ENCODE measurements around the gene SPTLC3.

SPTLC3 gene

DNA sequence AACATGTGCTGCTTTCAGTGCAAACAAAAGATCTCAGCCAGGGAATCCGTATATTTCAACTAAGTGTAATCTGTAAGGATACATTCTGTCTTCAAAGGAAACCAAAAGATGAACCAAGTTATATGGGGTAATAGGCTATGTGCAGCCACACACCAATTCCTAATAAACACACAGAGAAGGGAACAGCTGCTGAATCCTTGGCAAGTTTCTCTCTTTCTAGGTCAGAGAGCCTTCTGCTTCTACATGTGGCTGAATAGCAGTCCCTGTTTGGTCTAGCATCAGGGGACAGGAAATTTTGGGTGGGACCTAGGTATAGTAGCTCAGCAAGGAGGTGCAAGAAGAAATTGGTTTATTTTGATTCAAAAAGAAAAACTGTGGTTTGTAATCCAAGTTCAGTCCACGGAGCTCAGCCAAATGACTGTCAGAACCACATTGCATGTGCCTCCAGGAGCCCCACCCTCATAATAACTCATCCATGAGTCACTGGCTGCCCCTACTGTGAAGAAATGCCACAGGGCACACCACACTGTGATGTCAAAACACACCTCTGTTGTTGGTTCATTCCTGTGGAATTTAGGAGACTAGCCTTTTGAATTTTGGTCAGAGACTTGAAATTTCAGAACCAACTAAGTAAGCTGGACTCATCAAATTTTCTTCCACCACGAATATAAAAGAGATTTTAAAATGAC, 21.1 kb downstream of the SPTLC3 start:
- TF ChIP-seq EGR1 (IDR thresholded peaks at IDR 0.05): no peak
- TF ChIP-seq CREB1 (IDR thresholded peaks at IDR 0.05; ENCODE audit: low read depth): peak; percentile 72
- no peak; the same call in 1 of the 2 replicates for TF ChIP-seq FOXM1 (IDR thresholded peaks at IDR 0.05; ENCODE audit: borderline replicate concordance, low read depth)
- TF ChIP-seq, protein P1, sequence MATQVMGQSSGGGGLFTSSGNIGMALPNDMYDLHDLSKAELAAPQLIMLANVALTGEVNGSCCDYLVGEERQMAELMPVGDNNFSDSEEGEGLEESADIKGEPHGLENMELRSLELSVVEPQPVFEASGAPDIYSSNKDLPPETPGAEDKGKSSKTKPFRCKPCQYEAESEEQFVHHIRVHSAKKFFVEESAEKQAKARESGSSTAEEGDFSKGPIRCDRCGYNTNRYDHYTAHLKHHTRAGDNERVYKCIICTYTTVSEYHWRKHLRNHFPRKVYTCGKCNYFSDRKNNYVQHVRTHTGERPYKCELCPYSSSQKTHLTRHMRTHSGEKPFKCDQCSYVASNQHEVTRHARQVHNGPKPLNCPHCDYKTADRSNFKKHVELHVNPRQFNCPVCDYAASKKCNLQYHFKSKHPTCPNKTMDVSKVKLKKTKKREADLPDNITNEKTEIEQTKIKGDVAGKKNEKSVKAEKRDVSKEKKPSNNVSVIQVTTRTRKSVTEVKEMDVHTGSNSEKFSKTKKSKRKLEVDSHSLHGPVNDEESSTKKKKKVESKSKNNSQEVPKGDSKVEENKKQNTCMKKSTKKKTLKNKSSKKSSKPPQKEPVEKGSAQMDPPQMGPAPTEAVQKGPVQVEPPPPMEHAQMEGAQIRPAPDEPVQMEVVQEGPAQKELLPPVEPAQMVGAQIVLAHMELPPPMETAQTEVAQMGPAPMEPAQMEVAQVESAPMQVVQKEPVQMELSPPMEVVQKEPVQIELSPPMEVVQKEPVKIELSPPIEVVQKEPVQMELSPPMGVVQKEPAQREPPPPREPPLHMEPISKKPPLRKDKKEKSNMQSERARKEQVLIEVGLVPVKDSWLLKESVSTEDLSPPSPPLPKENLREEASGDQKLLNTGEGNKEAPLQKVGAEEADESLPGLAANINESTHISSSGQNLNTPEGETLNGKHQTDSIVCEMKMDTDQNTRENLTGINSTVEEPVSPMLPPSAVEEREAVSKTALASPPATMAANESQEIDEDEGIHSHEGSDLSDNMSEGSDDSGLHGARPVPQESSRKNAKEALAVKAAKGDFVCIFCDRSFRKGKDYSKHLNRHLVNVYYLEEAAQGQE (IDR thresholded peaks at IDR 0.05; ENCODE audit: low read depth): no peak
- TF ChIP-seq ZBTB7A (IDR thresholded peaks at IDR 0.05; ENCODE audit: low read depth): no peak
- TF ChIP-seq RAD21 (IDR thresholded peaks at IDR 0.05; ENCODE audit: low read depth): no peak; the same call in 1 of the 2 replicates
- peak; percentile 92 for TF ChIP-seq TEAD4 (IDR thresholded peaks at IDR 0.05)
- peak; percentile 71 for TF ChIP-seq NFIC (IDR thresholded peaks at IDR 0.05)
- no peak for TF ChIP-seq TAF1 (IDR thresholded peaks at IDR 0.05; ENCODE audit: low read depth)
- TF ChIP-seq, protein P2, sequence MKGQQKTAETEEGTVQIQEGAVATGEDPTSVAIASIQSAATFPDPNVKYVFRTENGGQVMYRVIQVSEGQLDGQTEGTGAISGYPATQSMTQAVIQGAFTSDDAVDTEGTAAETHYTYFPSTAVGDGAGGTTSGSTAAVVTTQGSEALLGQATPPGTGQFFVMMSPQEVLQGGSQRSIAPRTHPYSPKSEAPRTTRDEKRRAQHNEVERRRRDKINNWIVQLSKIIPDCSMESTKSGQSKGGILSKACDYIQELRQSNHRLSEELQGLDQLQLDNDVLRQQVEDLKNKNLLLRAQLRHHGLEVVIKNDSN (IDR thresholded peaks at IDR 0.05): no peak
- peak; percentile 79 for TF ChIP-seq EP300 (IDR thresholded peaks at IDR 0.05; ENCODE audit: borderline replicate concordance)
- TF ChIP-seq CEBPB (IDR thresholded peaks at IDR 0.05): peak; percentile 83
- TF ChIP-seq, protein P3, sequence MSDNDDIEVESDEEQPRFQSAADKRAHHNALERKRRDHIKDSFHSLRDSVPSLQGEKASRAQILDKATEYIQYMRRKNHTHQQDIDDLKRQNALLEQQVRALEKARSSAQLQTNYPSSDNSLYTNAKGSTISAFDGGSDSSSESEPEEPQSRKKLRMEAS (IDR thresholded peaks at IDR 0.05): peak; percentile 78
- TF ChIP-seq TCF12 (IDR thresholded peaks at IDR 0.05; ENCODE audit: low read depth): peak; percentile 80
- TF ChIP-seq YY1 (IDR thresholded peaks at IDR 0.05; ENCODE audit: low read depth): no peak

GRCh38 chr20:13031751-13032150, 23.0 kb downstream of the SPTLC3 start:
- TF ChIP-seq YY1 (IDR thresholded peaks at IDR 0.05; ENCODE audit: low read depth) (no peak), EP300 (IDR thresholded peaks at IDR 0.05; ENCODE audit: borderline replicate concordance) (no peak), EGR1 (IDR thresholded peaks at IDR 0.05) (no peak), RAD21 (IDR thresholded peaks at IDR 0.05; ENCODE audit: low read depth) (no peak), TEAD4 (IDR thresholded peaks at IDR 0.05) (no peak), FOXM1 (IDR thresholded peaks at IDR 0.05; ENCODE audit: borderline replicate concordance, low read depth) (no peak), ZBTB7A (IDR thresholded peaks at IDR 0.05; ENCODE audit: low read depth) (no peak), CEBPB (IDR thresholded peaks at IDR 0.05) (no peak), CREB1 (IDR thresholded peaks at IDR 0.05; ENCODE audit: low read depth) (no peak), NFIC (IDR thresholded peaks at IDR 0.05) (no peak)
- TF ChIP-seq, protein P1 (IDR thresholded peaks at IDR 0.05; ENCODE audit: low read depth): no peak
- TF ChIP-seq, protein P3 (IDR thresholded peaks at IDR 0.05): no peak
- TF ChIP-seq, protein P2 (IDR thresholded peaks at IDR 0.05): no peak

DNA sequence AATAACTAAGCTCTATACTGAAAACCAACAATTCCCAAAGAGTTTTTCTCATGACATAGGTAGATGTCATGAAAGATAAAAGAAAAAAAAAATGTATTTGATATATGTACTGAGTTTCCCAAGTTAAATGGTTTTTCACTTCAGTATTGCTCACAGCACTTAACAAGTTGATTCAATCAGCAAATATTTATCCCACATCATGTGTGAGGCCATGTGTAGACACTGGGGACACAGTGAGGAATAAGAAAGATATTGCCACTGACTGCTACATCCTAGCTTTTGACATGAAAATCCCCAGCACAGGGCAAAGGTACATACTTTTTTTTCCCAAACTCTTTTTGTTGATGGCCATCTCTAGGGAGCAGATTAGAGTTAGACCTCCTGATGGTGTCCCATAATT, 25.3 kb downstream of the SPTLC3 start:
- TF ChIP-seq TCF12 (IDR thresholded peaks at IDR 0.05; ENCODE audit: low read depth) (no peak), TEAD4 (IDR thresholded peaks at IDR 0.05) (no peak), FOXM1 (IDR thresholded peaks at IDR 0.05; ENCODE audit: borderline replicate concordance, low read depth) (no peak), EGR1 (IDR thresholded peaks at IDR 0.05) (no peak), CEBPB (IDR thresholded peaks at IDR 0.05) (no peak), TAF1 (IDR thresholded peaks at IDR 0.05; ENCODE audit: low read depth) (no peak), RAD21 (IDR thresholded peaks at IDR 0.05; ENCODE audit: low read depth) (no peak)
- TF ChIP-seq, protein P2 (IDR thresholded peaks at IDR 0.05): no peak
- TF ChIP-seq, protein P1 (IDR thresholded peaks at IDR 0.05; ENCODE audit: low read depth): no peak

DNA sequence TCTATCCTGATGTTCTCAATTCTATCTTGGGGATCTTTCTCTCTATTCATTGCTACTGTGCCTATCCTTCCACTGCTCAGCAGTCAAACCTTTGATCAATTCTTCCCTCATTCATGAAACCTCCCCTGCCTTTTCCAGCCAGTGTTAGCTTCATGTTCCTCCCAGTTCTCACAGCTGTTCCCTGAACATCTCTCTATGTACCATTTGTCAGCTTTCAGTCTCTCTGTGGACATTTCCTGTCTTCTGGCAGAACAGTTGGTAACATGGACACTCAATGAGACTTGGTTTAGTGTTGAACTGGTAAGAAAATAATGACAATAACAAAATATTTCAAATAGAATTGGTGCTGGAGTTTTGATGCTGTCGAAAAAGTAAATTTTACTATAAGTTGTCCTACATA, 26.2 kb downstream of the SPTLC3 start:
- no peak for TF ChIP-seq EGR1 (IDR thresholded peaks at IDR 0.05)

Measured in Ishikawa (cell line).